ENCODE data around the gene RAB26.
"Not testable (repeated sequence)": the region's sequence is repeated elsewhere in the genome, so short reads cannot be mapped to it uniquely, and the experiment has no call there.

Gene RAB26, protein sequence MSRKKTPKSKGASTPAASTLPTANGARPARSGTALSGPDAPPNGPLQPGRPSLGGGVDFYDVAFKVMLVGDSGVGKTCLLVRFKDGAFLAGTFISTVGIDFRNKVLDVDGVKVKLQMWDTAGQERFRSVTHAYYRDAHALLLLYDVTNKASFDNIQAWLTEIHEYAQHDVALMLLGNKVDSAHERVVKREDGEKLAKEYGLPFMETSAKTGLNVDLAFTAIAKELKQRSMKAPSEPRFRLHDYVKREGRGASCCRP

DNA sequence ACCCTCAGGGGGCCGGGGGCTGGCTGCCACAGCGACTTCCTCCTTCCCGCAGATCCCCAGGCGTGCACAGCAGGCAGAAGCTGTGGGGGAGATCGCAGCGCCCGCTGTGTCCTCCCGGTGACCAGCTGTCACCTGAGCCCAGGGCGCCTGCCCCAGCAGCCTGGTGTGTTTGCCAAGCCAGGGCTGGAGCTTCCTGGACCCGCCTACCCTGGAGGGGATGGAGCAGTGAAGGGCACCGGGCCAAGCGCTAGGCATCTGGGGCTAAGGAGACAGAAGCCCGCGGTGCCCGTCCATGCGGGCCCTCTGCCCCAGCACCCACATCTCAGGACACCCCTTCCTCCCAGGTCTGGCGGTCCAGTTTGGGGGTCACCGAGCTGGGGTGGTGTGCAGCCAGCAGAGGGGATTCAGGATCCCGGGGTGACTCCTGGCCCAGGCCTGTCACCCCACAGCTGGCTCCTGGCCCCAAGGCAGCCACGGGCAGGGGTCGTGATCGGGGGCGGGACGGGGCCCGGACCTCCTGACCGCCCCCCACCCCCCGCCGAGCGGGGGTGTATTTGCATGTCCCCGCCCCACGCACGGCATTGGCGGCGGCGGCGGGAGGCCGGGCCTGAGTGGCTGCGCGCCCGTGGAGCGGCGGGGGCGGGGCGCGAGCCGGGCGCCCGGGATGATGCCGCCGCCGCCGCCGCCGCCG, at the start of gene RAB26:
RAB26 (plus strand) TSS at position 645 of the 691 bp plus-strand sequence. CDS start 159 bp downstream, outside the sequence.
- no peak for DNase-seq

DNA sequence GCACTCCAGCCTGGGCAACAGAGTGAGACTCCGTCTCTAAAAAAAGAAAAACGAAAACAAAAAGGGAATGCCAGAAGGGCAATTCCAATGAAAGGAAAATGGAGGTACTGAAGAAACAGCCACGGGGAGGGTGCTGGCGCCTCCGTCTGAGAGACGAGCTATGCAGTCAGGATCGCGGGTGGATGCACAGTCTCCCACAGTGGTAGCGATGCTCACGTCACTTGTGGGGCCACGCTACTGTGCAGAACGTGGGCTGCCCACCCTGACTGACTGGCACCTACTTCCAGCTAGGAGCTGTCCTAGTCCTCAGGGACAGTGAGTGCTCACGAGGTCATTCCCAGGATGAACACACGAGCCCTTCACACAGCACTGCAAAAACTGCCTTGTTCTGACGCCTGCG, 46.8 kb upstream of the RAB26 start:
- not testable (repeated sequence) for DNase-seq

DNA sequence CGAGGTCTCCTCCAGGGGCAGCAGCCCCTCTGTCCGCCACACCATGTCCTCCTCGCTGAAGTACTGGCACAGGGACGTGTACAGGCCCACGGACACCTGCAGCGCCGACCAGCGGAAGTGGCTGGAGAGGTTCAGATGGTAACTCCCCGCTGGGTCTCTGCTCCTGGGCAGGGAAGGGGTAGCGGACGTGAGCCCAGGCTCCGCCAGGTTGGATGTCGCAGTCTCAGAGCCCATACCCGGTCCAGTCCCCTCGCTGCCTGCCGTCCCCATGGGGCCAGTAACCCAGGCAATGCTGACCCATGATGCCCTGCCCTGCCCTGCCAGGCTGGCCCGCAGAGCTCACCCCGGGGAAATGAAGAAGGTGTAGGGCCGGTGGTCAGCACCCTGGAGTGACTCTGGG, 46.0 kb upstream of the RAB26 start:
- DNase-seq, result no peak

DNA sequence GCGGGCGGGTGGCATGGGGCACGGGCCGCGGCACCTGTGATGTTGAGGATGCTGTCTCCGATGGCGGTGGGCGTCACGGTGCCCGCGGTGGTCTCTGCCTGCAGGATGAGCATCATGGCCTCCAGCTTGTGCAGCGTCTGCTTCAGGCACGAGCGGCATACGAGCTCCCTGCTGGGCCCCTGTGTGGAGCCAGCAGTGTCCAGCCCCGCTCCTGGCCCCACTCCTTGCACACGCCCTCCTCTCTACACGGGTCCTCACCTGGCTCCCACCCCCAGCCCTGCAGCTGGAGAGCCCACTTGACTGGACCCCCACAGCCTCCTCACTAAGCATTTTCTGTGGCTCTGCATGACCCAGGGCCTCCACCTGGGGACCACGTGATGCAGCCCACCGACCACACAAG, 44.0 kb upstream of the RAB26 start:
- DNase-seq, result not testable (repeated sequence)

DNA sequence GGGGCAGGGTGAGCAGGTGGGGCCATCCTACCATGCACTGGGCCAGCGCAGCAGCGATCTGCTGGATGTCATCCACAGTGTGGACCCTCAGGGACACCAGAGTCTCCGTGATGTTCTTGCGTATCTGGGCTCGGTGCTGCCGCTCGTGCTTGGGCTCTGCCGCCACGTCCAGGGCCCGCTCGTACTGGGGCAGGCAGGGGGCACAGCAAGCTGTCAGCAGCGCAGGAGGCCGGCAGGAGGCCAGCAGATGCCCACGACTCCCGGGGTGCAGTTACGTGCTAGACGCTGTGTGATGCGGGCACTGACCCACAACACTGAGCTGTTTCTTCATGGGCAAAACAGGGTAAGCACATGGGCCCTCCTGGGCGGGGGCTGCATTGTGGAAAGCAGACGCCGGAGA, 43.1 kb upstream of the RAB26 start:
- DNase-seq, result not testable (repeated sequence)

DNA sequence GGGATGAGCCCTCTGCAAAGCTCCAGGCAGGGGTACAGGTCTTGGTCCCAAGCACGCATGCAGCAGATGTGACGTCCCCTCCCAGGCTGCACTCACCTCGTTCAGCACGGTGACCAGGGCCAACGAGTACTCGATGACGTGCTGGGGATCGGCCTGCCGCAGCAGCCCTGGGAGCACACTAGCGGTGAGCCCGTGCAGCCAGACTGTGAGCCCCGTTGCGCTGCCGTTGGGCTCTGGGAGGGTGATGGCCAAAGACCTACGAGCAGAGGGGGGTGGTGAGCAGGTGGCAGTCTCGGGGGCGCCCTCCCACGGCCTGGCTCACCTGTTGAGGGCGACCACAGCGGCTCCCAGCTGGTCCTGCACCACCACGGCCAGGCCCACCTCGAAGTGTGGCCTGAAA, 42.7 kb upstream of the RAB26 start:
- DNase-seq, result not testable (repeated sequence)

DNA sequence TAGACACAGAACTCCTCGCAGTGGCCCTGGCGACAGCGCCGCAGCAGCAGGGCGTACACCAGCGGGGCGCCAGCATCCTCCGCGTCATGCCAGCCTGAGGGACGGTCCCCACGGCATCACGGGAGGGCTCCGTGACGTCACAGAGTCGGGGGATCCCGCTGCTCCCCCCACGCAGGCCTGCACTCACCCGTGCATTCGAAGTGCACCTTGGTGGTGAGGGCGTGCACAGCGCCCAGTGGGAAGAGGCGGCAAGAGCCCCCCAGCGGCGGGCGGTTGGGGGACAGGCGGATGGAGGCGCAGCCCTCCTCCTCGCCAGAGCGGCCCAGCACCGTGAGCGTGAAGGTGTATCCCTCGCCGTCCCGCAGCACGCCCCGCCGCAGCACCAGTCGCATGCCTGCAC, 42.2 kb upstream of the RAB26 start:
- DNase-seq, result not testable (repeated sequence)

DNA sequence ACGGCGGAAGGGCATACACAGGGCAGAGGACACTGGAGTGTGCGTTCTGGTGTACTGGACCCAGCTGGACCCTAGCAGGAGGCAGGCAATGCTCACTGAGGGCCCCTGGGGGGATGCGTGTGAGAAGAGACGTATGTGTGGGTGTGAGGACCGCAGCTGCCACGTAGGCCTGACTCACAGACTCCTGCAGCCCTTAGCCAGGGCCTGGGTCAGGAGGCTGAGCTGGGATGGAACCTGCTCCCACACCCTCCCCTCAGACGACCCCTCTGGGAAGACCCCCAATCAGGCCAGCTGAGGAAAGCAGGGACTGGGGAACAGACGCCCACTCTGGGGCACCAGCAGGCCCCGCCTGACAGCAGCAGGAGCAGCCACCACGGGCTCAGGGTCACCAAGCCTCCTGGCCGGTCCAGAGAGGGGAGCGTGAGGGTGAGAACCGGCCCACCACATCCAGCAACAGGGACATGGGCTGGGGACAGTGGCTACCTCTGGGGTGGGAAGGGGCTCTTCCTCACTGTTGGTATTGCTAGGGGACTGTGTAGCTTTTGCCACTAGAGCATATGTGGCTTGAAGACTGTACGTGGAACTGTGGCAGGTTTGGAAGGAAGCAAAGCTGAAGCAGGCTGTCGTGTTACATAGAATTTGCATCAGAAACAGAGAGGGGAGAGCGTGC, 41.2 kb upstream of the RAB26 start:
- not testable (repeated sequence) for DNase-seq

DNA sequence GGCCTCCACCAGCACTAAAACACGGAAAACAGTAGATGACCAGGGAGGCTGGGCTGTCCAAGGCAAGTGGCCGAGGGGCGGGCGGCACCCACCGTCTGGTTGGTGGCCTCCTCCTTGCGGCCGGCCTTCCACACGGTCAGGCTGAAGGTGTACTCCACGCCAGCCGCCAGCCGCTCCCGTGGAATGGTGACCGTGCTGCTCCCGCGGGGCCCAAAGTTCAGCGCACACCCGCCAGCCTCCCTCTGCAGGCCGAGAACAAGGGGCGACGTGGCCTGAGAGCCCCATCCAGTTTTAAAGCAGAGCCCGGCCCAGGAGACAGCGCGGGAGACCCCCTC, 40.7 kb upstream of the RAB26 start:
- DNase-seq, result not testable (repeated sequence)

DNA sequence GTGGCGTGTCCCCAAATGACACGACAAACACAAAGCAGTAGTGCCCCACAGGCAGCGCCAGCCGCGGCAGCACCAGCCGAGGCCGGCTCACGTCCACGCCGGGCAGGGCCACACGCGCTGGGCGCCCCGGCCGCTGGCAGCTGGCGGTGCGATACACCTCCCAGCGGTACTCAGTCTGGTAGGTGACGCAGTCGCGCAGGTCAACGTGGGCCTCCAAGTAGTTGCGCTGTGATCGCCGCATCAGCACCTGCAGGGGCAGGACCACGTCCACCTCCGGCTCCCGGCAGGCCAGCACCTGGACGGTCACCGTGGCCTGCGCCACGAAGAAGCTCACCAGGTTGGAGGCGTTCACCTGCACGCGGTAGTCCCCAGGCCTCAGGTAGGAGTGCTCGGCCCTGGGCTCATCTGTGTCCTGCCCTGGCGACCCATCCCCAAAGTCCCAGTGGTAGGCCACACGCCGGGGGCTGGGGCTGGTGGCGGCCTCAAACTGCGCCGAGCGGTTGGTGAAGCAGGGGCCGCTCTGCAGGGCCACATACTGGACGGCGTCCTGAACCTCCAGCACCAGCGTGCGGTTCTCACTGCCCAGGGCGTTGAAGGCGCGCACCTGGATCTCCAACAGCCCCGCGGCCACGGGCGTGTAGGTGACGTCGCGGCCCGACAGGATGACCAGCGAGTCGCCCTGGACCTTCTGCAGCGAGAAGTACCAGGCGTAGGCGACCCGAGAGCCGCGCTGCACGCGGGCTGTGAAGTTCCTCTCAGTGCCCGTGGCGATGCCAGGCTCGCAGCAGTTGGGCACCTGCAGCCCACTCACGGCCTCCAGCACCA, 39.8 kb upstream of the RAB26 start:
- not testable (repeated sequence) for DNase-seq

DNA sequence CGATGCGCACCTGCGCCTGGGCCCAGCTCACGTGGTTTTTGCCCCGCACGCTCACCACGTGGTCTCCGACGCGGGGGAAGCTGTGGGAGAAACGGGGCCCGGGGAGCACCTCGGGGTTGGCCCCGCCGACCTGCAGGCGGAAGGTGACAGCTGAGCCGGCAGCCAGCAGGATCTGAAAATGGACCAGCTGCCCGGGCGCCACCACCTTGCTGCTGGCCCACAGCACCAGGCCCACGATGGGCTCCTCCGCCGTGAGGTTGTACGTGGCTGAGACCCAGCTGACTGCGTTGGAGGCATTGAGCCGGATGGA, 39.2 kb upstream of the RAB26 start:
- not testable (repeated sequence) for DNase-seq

DNA sequence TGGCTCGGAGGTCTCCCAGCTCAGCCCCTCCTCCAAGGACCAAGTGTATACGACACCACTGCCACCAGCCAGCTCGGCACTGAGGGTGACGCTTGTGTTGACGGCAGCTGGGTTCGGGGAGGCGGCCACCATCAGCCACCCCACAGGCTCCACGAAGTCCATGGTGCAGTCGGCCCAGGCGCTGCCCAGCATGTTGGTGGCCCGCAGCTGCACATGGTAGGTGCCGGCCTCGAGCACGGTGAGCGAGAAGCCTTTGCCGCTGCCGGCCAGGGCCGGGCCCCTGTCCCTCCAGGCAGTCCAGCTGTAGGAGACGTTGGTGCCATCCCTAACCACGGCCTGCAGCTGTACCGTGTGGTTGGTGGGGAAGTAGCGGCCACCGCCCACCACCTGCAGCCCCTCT, 38.6 kb upstream of the RAB26 start:
- DNase-seq, result not testable (repeated sequence)

DNA sequence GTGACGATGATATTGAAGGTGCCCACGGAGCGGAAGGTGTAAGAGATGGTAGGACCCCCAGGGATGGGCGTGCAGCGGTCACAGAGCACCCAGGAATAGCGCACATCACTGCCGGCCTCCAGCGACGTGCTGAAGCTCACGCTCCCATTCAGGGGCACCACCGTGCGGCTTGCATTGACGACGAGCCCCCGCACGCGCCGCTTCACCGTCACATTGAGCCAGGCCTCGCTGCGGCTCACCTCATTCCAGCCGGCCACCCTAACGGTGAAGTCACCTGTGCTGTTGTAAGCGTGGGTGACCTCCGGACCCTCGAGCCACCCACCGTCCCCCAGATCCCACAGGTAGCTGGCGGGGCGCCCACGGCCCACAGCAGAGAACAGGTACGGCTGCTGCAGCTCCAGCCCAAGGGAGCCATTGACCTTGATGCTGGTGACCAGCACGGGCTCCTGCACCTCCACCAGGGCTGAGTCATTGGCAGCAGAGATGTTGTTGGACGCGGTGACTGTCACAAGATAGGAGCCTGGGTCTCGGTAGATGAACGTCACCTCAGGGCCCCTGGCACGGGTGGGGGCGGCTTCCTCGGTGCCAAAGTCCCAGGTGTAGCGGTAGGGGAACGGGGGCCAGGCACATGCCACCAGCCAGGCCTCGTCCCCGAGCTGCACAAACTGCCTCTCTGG, 38.0 kb upstream of the RAB26 start:
- not testable (repeated sequence) for DNase-seq

DNA sequence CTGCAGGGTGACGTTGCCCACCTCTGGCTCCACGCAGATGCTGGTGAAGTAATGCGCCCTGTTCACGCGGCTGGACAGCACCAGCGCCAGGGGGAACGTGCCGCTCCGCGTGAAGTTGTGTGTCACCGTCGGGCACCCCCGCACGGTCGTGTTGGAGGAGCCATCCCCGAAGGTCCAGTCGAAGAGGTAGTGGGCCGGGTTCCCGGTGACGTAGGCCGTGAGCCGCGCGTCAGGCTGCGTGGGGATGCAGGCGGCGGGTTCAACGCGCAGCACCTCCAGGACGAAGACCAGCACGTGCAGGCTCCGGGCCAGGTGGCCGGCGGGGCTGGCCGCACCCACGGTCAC, 37.4 kb upstream of the RAB26 start:
- DNase-seq, result not testable (repeated sequence)

DNA sequence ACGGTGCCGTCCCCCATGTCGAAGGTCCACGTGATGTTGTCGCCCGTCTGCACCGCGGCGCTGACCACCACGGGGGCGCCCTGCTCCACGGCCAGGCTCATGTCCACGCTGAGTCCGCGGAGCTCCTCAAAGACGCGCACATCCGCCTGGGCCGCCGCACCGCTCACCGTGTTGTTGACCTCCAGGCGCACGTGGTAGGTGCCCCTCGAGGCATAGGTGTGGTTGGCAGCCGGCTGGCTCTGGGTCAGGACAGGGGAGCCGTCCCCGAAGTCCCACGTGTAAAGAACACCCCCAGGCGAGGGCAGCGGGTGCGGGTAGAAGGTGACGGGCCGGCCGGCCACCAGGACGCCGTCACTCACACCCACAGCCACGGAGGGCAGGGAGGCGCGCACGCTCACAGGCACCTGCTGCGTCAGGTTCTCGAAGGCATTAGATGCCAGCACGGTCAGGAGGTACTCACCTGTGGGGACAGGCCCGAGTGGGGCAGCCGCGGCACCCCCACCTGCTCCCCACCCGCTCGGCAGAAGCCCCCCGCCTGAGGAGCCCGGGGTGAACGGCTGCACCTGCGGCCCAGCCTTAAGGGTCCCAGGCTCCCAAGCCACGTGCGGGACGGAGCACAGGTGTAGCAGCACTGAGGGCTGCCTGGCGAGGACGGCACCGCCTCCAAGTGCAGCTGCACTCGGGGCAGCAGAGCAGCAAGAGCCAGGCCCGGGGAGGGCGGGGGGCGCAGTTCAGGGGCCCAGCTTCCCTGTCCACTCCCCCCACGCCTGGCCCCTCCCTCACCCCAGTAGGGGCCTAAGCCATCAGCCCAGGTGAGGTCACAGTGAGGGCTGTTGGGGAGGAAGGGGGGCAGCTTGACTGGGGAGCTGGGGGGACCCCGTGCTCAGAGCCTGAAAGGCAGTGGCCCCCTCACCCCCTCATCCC, 36.8 kb upstream of the RAB26 start:
- DNase-seq, result not testable (repeated sequence)

DNA sequence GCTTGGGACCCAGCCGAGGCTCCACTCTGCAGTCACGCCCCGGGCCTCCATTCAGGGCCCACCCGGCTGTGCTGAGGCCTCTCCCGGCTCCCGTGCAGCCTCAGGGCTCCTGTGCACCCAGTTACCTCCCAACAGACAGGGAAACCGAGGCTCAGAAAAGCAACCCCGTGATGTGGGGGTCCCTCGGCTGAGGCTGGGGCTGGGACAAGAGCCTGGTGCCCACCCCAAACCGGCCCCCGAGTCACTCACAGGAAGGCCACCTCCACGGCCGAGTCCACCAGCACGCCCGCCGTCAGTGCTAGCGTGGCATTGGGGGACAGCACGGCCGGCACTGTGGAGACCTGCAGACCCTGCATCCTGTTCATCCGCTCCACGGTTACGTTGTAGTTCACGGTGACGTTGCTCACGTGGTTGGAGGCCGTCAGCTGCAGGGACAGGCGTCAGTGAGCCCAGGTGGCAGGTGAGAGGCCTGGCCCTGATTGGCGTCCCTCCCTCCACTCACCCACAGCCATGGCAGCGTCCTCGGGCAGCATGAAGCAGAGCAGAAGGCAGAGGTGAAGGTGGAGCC, 35.8 kb upstream of the RAB26 start:
- not testable (repeated sequence) for DNase-seq

DNA sequence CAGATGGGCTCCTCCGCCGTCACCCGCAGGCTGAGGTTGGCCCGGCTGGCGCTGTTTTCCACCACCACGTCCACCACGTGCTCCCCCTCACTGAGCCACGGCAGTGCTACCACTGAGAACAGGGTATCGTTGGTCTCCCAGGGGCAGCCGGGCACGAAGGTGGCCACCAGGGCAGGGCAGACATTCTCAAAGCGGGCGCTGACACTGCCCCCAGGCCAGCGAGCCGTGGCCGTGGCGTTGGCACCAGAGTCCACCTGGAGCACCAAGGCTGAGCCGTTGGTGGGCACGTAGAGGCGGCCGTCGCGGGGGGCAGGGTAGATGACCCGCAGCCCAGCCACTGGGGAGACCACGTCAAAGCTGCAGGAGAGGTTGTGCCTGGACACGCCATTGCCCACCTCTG, 34.2 kb upstream of the RAB26 start:
- not testable (repeated sequence) for DNase-seq

DNA sequence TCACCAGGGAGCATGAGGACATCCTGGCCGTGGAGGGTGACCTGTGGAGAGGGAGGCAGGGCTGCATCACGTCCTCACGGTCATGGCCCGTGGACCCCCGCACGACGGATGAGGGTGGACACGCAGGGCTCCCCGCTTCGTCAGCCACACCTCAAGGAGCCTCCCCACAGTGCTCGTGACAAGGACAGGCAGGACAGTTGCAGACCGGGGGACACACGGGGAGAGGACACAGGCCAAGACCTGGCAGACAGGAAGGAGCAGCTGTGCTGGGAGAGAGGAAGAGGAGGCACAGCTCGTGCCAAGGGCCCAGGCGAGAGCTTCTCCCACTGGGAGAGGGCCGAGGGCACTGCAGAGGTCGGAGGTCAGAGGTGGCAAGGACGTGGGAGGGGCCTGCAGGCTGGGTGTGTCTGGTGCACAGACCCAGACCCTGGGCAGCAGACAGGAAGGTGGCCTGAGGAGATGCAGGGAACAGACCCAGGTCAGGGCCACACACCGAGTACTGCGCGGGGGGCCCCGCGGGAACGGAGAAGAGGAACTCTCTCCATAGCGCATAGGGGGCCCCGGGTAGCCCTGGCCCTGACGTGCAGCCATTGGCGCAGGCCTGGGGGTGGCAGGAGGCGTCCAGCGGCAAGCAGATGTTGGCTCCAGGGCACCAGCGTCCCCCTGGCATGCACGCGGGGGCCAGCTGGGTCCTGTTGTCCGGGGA, 33.4 kb upstream of the RAB26 start:
- not testable (repeated sequence) for DNase-seq

DNA sequence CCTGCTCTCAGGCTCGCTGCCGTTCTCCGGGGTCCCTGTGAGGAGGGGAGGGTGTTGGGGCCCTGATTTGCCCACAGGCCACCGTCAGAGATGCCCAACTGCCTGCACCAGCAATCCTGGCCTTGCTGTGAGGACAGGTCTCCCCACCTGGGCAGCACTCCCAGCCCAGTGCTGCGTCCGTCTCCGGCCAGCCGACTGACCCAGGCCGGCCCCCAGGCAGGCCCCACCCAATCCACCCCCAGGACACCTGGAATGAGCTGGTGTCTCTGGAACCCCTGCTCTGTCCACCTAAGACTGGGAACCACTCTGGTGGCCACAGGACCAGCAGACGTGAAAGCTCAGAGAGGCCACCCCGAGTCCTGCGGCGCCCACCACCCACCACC, 32.8 kb upstream of the RAB26 start:
- no peak for DNase-seq

DNA sequence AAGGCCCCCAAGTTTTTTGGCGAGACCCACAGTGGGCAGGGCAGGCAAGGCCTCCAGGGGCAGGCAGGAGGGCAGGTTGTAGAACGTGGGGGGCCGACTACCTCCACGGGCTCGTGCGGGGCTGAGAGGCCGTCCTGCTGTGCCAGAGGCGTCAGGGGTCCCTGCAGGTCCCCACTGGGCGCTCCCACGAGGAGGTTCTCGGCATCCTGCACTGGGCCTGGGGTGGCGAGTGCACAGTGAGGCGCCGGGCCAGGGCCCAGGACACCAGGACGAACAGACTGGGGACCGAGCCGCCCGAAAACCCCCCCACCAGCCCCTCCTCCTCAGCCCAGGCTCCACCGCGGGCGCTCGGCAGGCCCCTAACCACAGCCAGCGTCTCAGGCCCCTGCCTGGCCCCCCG, 32.0 kb upstream of the RAB26 start:
- DNase-seq, result not testable (repeated sequence)

DNA sequence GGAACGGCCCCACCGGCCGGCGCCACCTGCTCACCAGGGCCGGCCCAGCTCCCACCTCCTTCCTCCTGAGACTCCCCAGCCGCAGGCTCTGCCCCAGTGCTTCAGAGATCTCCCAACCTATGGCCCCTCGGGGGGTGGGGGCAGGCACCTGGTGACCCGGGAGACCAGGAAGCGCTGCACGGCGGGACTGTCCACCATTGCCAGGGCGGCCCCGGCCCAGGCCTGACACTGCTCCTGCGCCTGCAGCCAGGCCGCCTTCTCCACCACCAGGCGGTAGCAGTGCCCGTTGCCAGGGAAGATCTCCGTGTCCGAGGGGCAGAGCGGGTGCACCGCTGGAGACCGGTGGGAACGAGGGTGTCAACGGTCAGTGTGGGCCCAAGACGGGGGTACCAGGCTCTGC, 31.1 kb upstream of the RAB26 start:
- DNase-seq, result not testable (repeated sequence)
